ENCODE measurements around the gene SMIM33. TPM values are rescaled to one million over a fixed set of nuclear protein-coding genes. Genes with fewer than 3 reads are reported as not detected.
A peak's percentile ranks its signal among the peaks of the same experiment; 100 is the strongest.

Gene SMIM33
- total and polyA plus RNA-seq, 9 of the 15 experiments (the other 6 are each of a cell fraction or from before 2014, with no cell fraction given) = not detected

DNA sequence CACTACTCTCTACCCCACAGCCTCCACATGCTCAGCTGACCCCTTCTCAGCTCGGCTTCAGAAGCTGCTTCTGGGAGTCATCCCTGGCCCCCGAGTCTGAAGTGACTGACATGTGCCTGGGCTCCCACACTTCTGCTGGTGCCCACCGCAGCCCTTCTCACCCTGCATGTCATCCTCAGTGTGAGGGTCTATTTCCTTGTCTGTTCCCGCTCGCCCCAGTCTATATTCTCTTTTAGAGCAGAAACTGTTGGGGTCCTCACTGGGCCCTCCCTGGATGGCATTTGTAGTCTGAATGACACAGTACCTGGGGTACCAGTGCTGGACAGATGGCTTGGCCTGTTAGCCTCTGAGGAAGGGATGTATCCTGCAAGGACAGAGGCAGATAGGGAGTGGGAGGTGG, 13.6 kb upstream of the SMIM33 start:
- in situ Hi-C loops (cut with MboI) (no loop called here), intact Hi-C loops (cut with micrococcal nuclease) (no loop called here)
- no TSS peak for BruUV-seq (replicated peaks)
- Histone ChIP-seq H3K9me3 (replicated peaks; ENCODE audit: control insufficient read depth, insufficient read depth, low read depth, low read length) (no peaks in the 10 kb centered on the region), H2AFZ (ENCODE audit: low read depth, low read length) (peak overlapping the region; percentile 38; the same call in 1 of the 2 replicates), H3K27ac (ENCODE audit: extremely low read depth, low read depth, low read length) (no peak overlapping the region), H3K4me1 (replicated peaks in 1 of 2; ENCODE audit: control insufficient read depth in 2 of 2, insufficient read depth in 2 of 2, low read length in 2 of 2) (peaks cover 0 to 15% of the 10 kb centered on the region in 2 experiments; a peak in 2 of 5 replicates), H3K36me3 (ENCODE audit: control insufficient read depth, insufficient read depth, low read length) (no peaks in the 10 kb centered on the region), H3K9ac (ENCODE audit: insufficient read depth in 1 of 2, low read depth in 2 of 2, low read length in 2 of 2) (peak overlapping the region in 1 of 2 experiments; percentile 19; a peak in 1 of 4 replicates), H4K20me1 (replicated peaks; ENCODE audit: control insufficient read depth, insufficient read depth, low read length) (no peaks in the 10 kb centered on the region), H3K9me1 (ENCODE audit: control insufficient read depth, insufficient read depth, low read length) (peaks cover 4% of the 10 kb centered on the region), H3K4me2 (ENCODE audit: insufficient read depth, low read length) (no peak overlapping the region), H3K27me3 (ENCODE audit: control insufficient read depth in 2 of 2, insufficient read depth in 2 of 2, low read length in 2 of 2) (no peaks in the 10 kb centered on the region), H3K4me3 (no peak overlapping the region), H3K79me2 (ENCODE audit: control insufficient read depth, insufficient read depth, low read length) (no peaks in the 10 kb centered on the region)
- 64% methylated on average over 5 of the region's 5 CpGs for WGBS (ENCODE audit: insufficient coverage, low coverage, missing lambda C conversion rate)
- CTCF ChIA-PET (ENCODE audit: low intra/inter-chr PET ratio) = no interaction called here
- FAIRE-seq (no peak), ATAC-seq (no peak), DNase-seq (ENCODE audit: extremely low read depth in 1 of 4, low spot score in 3 of 4) (no peak)
- POLR2A ChIA-PET = interaction anchor here (0.6 to 0.9 kb wide), 2 partner anchors 24 to 101 kb away, joined by 3 to 4 read pairs; no protein-coding TSS in a partner anchor
- TF ChIP-seq STAG1 (CRISPR knock-in tag; IDR thresholded peaks at IDR 0.05; ENCODE audit: borderline replicate concordance) (no peak), ZNF408 (CRISPR knock-in tag; IDR thresholded peaks at IDR 0.05; ENCODE audit: low read depth) (no peak), DNMT1 (IDR thresholded peaks at IDR 0.05) (no peak), MYC (IDR thresholded peaks at IDR 0.05; ENCODE audit: low read depth, low read length) (no peak), MYC (CRISPR knock-in tag; IDR thresholded peaks at IDR 0.05; ENCODE audit: borderline replicate concordance, low read depth) (no peak), GABPA (tag; conservative IDR thresholded peaks at IDR 0.05; ENCODE audit: low read depth) (no peak), GTF2A2 (tag; IDR thresholded peaks at IDR 0.05) (no peak)
- TF ChIP-seq, protein P1, sequence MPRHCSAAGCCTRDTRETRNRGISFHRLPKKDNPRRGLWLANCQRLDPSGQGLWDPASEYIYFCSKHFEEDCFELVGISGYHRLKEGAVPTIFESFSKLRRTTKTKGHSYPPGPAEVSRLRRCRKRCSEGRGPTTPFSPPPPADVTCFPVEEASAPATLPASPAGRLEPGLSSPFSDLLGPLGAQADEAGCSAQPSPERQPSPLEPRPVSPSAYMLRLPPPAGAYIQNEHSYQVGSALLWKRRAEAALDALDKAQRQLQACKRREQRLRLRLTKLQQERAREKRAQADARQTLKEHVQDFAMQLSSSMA (CRISPR knock-in tag; IDR thresholded peaks at IDR 0.05) = no peak
- TF ChIP-seq, protein P2, sequence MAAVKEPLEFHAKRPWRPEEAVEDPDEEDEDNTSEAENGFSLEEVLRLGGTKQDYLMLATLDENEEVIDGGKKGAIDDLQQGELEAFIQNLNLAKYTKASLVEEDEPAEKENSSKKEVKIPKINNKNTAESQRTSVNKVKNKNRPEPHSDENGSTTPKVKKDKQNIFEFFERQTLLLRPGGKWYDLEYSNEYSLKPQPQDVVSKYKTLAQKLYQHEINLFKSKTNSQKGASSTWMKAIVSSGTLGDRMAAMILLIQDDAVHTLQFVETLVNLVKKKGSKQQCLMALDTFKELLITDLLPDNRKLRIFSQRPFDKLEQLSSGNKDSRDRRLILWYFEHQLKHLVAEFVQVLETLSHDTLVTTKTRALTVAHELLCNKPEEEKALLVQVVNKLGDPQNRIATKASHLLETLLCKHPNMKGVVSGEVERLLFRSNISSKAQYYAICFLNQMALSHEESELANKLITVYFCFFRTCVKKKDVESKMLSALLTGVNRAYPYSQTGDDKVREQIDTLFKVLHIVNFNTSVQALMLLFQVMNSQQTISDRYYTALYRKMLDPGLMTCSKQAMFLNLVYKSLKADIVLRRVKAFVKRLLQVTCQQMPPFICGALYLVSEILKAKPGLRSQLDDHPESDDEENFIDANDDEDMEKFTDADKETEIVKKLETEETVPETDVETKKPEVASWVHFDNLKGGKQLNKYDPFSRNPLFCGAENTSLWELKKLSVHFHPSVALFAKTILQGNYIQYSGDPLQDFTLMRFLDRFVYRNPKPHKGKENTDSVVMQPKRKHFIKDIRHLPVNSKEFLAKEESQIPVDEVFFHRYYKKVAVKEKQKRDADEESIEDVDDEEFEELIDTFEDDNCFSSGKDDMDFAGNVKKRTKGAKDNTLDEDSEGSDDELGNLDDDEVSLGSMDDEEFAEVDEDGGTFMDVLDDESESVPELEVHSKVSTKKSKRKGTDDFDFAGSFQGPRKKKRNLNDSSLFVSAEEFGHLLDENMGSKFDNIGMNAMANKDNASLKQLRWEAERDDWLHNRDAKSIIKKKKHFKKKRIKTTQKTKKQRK (IDR thresholded peaks at IDR 0.05; ENCODE audit: borderline replicate concordance, low read depth, low read length) = no peak
- TF ChIP-seq, protein P3, sequence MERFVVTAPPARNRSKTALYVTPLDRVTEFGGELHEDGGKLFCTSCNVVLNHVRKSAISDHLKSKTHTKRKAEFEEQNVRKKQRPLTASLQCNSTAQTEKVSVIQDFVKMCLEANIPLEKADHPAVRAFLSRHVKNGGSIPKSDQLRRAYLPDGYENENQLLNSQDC (CRISPR knock-in tag; IDR thresholded peaks at IDR 0.05) = no peak
- TF ChIP-seq, protein P4, sequence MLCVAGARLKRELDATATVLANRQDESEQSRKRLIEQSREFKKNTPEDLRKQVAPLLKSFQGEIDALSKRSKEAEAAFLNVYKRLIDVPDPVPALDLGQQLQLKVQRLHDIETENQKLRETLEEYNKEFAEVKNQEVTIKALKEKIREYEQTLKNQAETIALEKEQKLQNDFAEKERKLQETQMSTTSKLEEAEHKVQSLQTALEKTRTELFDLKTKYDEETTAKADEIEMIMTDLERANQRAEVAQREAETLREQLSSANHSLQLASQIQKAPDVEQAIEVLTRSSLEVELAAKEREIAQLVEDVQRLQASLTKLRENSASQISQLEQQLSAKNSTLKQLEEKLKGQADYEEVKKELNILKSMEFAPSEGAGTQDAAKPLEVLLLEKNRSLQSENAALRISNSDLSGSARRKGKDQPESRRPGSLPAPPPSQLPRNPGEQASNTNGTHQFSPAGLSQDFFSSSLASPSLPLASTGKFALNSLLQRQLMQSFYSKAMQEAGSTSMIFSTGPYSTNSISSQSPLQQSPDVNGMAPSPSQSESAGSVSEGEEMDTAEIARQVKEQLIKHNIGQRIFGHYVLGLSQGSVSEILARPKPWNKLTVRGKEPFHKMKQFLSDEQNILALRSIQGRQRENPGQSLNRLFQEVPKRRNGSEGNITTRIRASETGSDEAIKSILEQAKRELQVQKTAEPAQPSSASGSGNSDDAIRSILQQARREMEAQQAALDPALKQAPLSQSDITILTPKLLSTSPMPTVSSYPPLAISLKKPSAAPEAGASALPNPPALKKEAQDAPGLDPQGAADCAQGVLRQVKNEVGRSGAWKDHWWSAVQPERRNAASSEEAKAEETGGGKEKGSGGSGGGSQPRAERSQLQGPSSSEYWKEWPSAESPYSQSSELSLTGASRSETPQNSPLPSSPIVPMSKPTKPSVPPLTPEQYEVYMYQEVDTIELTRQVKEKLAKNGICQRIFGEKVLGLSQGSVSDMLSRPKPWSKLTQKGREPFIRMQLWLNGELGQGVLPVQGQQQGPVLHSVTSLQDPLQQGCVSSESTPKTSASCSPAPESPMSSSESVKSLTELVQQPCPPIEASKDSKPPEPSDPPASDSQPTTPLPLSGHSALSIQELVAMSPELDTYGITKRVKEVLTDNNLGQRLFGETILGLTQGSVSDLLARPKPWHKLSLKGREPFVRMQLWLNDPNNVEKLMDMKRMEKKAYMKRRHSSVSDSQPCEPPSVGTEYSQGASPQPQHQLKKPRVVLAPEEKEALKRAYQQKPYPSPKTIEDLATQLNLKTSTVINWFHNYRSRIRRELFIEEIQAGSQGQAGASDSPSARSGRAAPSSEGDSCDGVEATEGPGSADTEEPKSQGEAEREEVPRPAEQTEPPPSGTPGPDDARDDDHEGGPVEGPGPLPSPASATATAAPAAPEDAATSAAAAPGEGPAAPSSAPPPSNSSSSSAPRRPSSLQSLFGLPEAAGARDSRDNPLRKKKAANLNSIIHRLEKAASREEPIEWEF (CRISPR knock-in tag; IDR thresholded peaks at IDR 0.05) = no peak

All from K562 (cell line).